SK-N-SH (cell line): ENCODE data around the gene PKP4. TPM values are rescaled to one million over a fixed set of nuclear protein-coding genes. Genes with fewer than 3 reads are reported as not detected.

Source experiments
- CTCF ChIA-PET: fragments of 300-600, 350-600 bp; formaldehyde crosslinking; extraction: SDS; loops from one replicate; lab custom pipeline; 2021; lab: Yijun Ruan, JAX
- POLR2A ChIA-PET: fragments of 350-600 bp; sonication (Branson Sonifier 250); formaldehyde crosslinking; extraction: SDS; loops from one replicate; lab custom pipeline; 2020; ENCODE audit warnings: antibody characterized with exemption, inconsistent platforms; lab: Yijun Ruan, JAX
- DNase-seq: peaks from one replicate; pipeline ENCODE4 v3.0.0; 2012
- H2AFZ ChIP-seq: fragments of 200-600 bp; sonication (generic); 2 replicates; pipeline ENCODE4 v1.8.1; 2016; ENCODE audit warnings: antibody characterized with exemption, mild to moderate bottlenecking, low read depth
- H3F3A ChIP-seq: fragments of 200-600 bp; sonication (generic); replicated peaks from 2 replicates; pipeline ENCODE3; 2016; ENCODE audit warnings: antibody characterized with exemption, mild to moderate bottlenecking; ENCODE audit not compliant: insufficient read depth
- H3K27ac ChIP-seq, 2 experiments: fragments of 200-500 bp in 1 of 2; fragments of 200-600 bp in 1 of 2; sonication (Bioruptor generic) in 1 of 2; sonication (generic), shearing (Covaris generic) in 1 of 2; 2 replicates each; pipeline versions ENCODE4 v1.5.1 to v1.6.1; 2014 to 2016; ENCODE audit warnings: low read depth in 2 of 2, inconsistent platforms in 1 of 2, low read length in 1 of 2, mild to moderate bottlenecking in 1 of 2, mixed read lengths in 1 of 2
- H3K27me3 ChIP-seq: fragments of 200-600 bp; sonication (generic), shearing (Covaris generic); 2 replicates; pipeline ENCODE4 v1.6.1; 2016; ENCODE audit warnings: mixed run types; ENCODE audit not compliant: insufficient read depth
- H3K36me3 ChIP-seq, 2 experiments: fragments of 200-500 bp in 1 of 2; fragments of 200-600 bp in 1 of 2; sonication (Bioruptor generic) in 1 of 2; sonication (generic) in 1 of 2; replicated peaks in 1 of 2; 2 replicates each; pipeline versions ENCODE3 to v1.5.1; 2014 to 2016; ENCODE audit warnings: low read length in 1 of 2, mild to moderate bottlenecking in 1 of 2; ENCODE audit not compliant: insufficient read depth in 2 of 2, control insufficient read depth in 1 of 2
- H3K4me1 ChIP-seq, 2 experiments: fragments of 200-500 bp in 1 of 2; fragments of 200-600 bp in 1 of 2; sonication (Bioruptor generic) in 1 of 2; sonication (generic), shearing (Covaris generic) in 1 of 2; 2 replicates each; pipeline versions ENCODE4 v1.5.1 to v1.6.1; 2014 to 2016; ENCODE audit warnings: low read depth in 1 of 2, low read length in 1 of 2, mixed run types in 1 of 2; ENCODE audit not compliant: insufficient read depth in 2 of 2, control insufficient read depth in 1 of 2
- H3K4me2 ChIP-seq: fragments of 200-600 bp; sonication (generic), shearing (Covaris generic); 2 replicates; pipeline ENCODE4 v1.6.1; 2017; ENCODE audit warnings: mixed run types
- H3K4me3 ChIP-seq, 2 experiments: fragments of 200-500 bp in 1 of 2; fragments of 200-600 bp in 1 of 2; sonication (Bioruptor generic) in 1 of 2; sonication (generic), shearing (Covaris generic) in 1 of 2; 2 replicates each; pipeline versions ENCODE4 v1.5.1 to v1.8.1; 2014 to 2016; ENCODE audit warnings: low read depth in 2 of 2, inconsistent platforms in 1 of 2, low read length in 1 of 2, mild to moderate bottlenecking in 1 of 2, mixed read lengths in 1 of 2, moderate library complexity in 1 of 2
- H3K79me2 ChIP-seq: fragments of 200-600 bp; sonication (generic); 2 replicates; pipeline ENCODE4 v1.8.1; 2017; ENCODE audit warnings: mild to moderate bottlenecking; ENCODE audit not compliant: insufficient read depth
- H3K9ac ChIP-seq: fragments of 200-600 bp; sonication (generic); 2 replicates; pipeline ENCODE4 v1.6.1; 2017; ENCODE audit warnings: mixed run types
- H3K9me2 ChIP-seq: fragments of 200-600 bp; sonication (generic); 2 replicates; pipeline ENCODE4 v1.6.1; 2017; ENCODE audit warnings: mixed run types
- H3K9me3 ChIP-seq: fragments of 200-600 bp; sonication (generic); 2 replicates; pipeline ENCODE4 v1.6.1; 2017; ENCODE audit warnings: mixed run types, mild to moderate bottlenecking, moderate library complexity
- H4K20me1 ChIP-seq: fragments of 200-600 bp; sonication (generic); 2 replicates; pipeline ENCODE4 v1.6.1; 2017; ENCODE audit warnings: mild to moderate bottlenecking, mixed run types; ENCODE audit not compliant: insufficient read depth
- CHD2 ChIP-seq: fragments of 150-350 bp; IDR thresholded peaks from 2 replicates; pipeline ENCODE4 v1.6.1; 2018; ENCODE audit warnings: low read length; ENCODE audit not compliant: partially characterized antibody
- EZH2phosphoT487 ChIP-seq: fragments of 200-600 bp; sonication (generic); IDR thresholded peaks from 2 replicates; pipeline ENCODE4 v1.6.1; 2017; ENCODE audit warnings: low read depth, mixed run types, mild to moderate bottlenecking, antibody characterized with exemption, moderate library complexity, borderline replicate concordance
- GATA2 ChIP-seq: sonication (generic); formaldehyde crosslinking; IDR thresholded peaks from 2 replicates; pipeline ENCODE4 v1.5.0; 2020; ENCODE audit warnings: mild to moderate bottlenecking, missing genetic modification reagents
- MXI1 ChIP-seq: IDR thresholded peaks from 2 replicates; pipeline ENCODE4 v1.6.1; 2012; ENCODE audit warnings: mild to moderate bottlenecking, low read depth, low read length, improper control_type of control experiment
- POLR2AphosphoS5 ChIP-seq: IDR thresholded peaks from 2 replicates; pipeline ENCODE4 v1.6.1; 2012; ENCODE audit warnings: low read depth, low read length
- RAD21 ChIP-seq: IDR thresholded peaks from 2 replicates; pipeline ENCODE4 v1.6.1; 2012; ENCODE audit warnings: mild to moderate bottlenecking, low read length
- RCOR1 ChIP-seq: fragments of 150-350 bp; IDR thresholded peaks from 2 replicates; pipeline ENCODE4 v1.6.1; 2017; ENCODE audit warnings: antibody characterized with exemption, low read length
- RXRA ChIP-seq: IDR thresholded peaks from 2 replicates; pipeline ENCODE4 v1.4.0; 2012; ENCODE audit warnings: low read depth, mild to moderate bottlenecking, borderline replicate concordance
- SMC3 ChIP-seq: IDR thresholded peaks from 2 replicates; pipeline ENCODE4 v1.6.1; 2012; ENCODE audit warnings: low read depth, low read length, improper control_type of control experiment
- TAF1 ChIP-seq: IDR thresholded peaks from 2 replicates; pipeline ENCODE4 v1.6.1; 2012; ENCODE audit warnings: low read depth, mild to moderate bottlenecking, low read length, moderate library complexity, borderline replicate concordance
- TCF12 ChIP-seq: IDR thresholded peaks from 2 replicates; pipeline ENCODE4 v1.4.0; 2012
- YY1 ChIP-seq: IDR thresholded peaks from 2 replicates; pipeline ENCODE4 v1.4.0; 2012; ENCODE audit warnings: low read depth, mild to moderate bottlenecking
- WGBS: methylation state at CpG from one replicate; pipeline ENCODE4 v1.1.6; 2017; ENCODE audit warnings: low lambda C conversion rate; 5-methylcytosine and 5-hydroxymethylcytosine counted together
- polyA plus RNA-seq, 3 experiments: library from polyadenylated mRNA; depleted of rRNA; stranded (reverse); fragments of >200 nt; gene quantifications; 2 replicates each; pipeline ENCODE4 v1.2.3, GENCODE V29; 2012
- TF ChIP-seq, protein P1 (sequence below): IDR thresholded peaks from 2 replicates; pipeline ENCODE4; 2012
- TF ChIP-seq, protein P2 (sequence below): IDR thresholded peaks from 2 replicates; pipeline ENCODE4 v1.4.0; 2012; ENCODE audit warnings: low read depth
- TF ChIP-seq, protein P3 (sequence below): IDR thresholded peaks from 2 replicates; pipeline ENCODE4 v1.4.0; 2012; ENCODE audit warnings: low read depth, borderline replicate concordance

The PKP4 gene
- polyA plus RNA-seq, 1 of the 3 experiments (the other 2 are of a cell fraction), result 10.9 TPM

DNA sequence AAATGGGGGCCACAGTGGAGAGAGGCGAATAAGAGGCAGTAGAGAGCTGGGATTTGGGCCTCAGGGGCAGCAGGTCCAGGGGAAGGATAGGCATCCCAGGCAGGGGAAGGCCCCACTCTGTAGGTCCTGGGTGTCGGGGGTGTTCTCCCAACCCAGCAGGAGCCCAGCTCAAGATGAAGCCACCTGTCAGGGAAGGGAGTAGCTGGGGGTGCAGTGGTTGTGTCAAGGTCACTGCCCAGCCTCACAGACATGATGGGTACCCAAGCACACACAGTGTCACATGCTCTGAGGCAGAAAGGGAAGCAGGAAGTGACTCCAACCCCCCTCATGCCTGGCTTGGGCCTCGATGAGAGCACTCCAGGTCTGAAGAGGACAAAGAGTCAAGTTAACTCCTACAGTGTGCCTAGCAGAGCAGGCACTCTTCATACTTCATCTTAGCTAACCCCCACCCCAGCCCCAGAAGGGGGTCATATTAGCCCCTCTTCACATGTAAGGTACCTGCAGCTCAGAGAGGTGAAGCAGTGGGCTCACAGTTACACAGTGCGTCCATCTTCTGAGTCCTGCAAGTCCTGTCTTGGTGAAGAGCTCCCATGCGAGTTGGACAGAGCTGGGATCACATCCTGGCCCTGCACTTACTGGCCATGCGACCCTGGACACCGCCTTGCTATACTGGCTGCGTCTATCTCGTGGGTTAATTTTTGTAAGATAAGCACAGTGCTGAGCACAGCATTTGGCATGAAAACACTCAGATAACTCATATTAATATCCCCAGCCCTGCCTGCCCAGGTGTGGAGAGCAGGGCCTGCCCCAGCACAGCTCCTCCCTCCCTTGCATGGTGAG, 265.7 kb downstream of the PKP4 start:
- POLR2A ChIA-PET, result no interaction called here
- no peak overlapping the region for H3K4me3 ChIP-seq
- H3K79me2 ChIP-seq, result no peaks in the 10 kb centered on the region
- no peaks in the 10 kb centered on the region for H3K27me3 ChIP-seq
- H3K27ac ChIP-seq, result no peak overlapping the region
- H3K36me3 ChIP-seq, result no peaks in the 10 kb centered on the region
- no peak for DNase-seq
- peaks cover 0 to 9% of the 10 kb centered on the region in 2 experiments; a peak in 1 of 4 replicates for H3K4me1 ChIP-seq
- CTCF ChIA-PET, result interaction anchor here (1.0 to 2.2 kb wide), 5 partner anchors 9 to 1225 kb away, joined by 3 to 5 read pairs (median 4); no protein-coding TSS in a partner anchor
- H3K9me2 ChIP-seq, result no peaks in the 10 kb centered on the region
- no peaks in the 10 kb centered on the region for H3F3A ChIP-seq
- H3K9ac ChIP-seq, result no peak overlapping the region
- H3K4me2 ChIP-seq, result no peak overlapping the region
- no peaks in the 10 kb centered on the region for H3K9me3 ChIP-seq
- no peak overlapping the region for H2AFZ ChIP-seq
- TF ChIP-seq EZH2phosphoT487 (no peak), CHD2 (no peak), SMC3 (no peak), GATA2 (CRISPR knock-in tag) (no peak), MXI1 (no peak), TAF1 (no peak), RCOR1 (no peak), RAD21 (no peak), YY1 (no peak), TCF12 (no peak), POLR2AphosphoS5 (no peak), RXRA (no peak)
- TF ChIP-seq, protein P1, sequence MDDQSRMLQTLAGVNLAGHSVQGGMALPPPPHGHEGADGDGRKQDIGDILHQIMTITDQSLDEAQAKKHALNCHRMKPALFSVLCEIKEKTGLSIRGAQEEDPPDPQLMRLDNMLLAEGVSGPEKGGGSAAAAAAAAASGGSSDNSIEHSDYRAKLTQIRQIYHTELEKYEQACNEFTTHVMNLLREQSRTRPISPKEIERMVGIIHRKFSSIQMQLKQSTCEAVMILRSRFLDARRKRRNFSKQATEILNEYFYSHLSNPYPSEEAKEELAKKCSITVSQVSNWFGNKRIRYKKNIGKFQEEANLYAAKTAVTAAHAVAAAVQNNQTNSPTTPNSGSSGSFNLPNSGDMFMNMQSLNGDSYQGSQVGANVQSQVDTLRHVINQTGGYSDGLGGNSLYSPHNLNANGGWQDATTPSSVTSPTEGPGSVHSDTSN, result no peak
- TF ChIP-seq, protein P2, sequence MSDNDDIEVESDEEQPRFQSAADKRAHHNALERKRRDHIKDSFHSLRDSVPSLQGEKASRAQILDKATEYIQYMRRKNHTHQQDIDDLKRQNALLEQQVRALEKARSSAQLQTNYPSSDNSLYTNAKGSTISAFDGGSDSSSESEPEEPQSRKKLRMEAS, result no peak
- TF ChIP-seq, protein P3, sequence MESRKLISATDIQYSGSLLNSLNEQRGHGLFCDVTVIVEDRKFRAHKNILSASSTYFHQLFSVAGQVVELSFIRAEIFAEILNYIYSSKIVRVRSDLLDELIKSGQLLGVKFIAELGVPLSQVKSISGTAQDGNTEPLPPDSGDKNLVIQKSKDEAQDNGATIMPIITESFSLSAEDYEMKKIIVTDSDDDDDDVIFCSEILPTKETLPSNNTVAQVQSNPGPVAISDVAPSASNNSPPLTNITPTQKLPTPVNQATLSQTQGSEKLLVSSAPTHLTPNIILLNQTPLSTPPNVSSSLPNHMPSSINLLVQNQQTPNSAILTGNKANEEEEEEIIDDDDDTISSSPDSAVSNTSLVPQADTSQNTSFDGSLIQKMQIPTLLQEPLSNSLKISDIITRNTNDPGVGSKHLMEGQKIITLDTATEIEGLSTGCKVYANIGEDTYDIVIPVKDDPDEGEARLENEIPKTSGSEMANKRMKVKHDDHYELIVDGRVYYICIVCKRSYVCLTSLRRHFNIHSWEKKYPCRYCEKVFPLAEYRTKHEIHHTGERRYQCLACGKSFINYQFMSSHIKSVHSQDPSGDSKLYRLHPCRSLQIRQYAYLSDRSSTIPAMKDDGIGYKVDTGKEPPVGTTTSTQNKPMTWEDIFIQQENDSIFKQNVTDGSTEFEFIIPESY, result no peak
- TF ChIP-seq, all 33 proteins: peak for 0
- 58% methylated on average over 3 of the region's 9 CpGs for WGBS
- no peaks in the 10 kb centered on the region for H4K20me1 ChIP-seq
